Activated CD8-positive, alpha-beta memory T cell treated with anti-CD3 and anti-CD28 coated beads for 36 hours (primary cell): Measurements from ENCODE around the gene PBX1. TPM values are rescaled to one million over a fixed set of nuclear protein-coding genes. Genes with fewer than 3 reads are reported as not detected.
"Not testable (repeated sequence)": the region's sequence is repeated elsewhere in the genome, so short reads cannot be mapped to it uniquely, and the experiment has no call there.

Source experiments
- CTCF ChIA-PET: fragments of 350-600 bp; sonication (Branson Sonifier 250); formaldehyde crosslinking; loops from one replicate; lab custom pipeline; 2021; ENCODE audit warnings: antibody characterized with exemption; lab: Charles Lee
- POLR2A ChIA-PET: fragments of 350-600 bp; sonication (Branson Sonifier 250); formaldehyde crosslinking; loops from one replicate; lab custom pipeline; 2021; ENCODE audit warnings: antibody characterized with exemption; lab: Charles Lee
- total RNA-seq, 2 experiments: library from RNA; stranded (reverse); gene quantifications; one replicate each; pipeline ENCODE4 v1.2.3, GENCODE V29; 2021

The PBX1 gene
- total RNA-seq, 2 experiments from 2014 or later, result not detected

DNA sequence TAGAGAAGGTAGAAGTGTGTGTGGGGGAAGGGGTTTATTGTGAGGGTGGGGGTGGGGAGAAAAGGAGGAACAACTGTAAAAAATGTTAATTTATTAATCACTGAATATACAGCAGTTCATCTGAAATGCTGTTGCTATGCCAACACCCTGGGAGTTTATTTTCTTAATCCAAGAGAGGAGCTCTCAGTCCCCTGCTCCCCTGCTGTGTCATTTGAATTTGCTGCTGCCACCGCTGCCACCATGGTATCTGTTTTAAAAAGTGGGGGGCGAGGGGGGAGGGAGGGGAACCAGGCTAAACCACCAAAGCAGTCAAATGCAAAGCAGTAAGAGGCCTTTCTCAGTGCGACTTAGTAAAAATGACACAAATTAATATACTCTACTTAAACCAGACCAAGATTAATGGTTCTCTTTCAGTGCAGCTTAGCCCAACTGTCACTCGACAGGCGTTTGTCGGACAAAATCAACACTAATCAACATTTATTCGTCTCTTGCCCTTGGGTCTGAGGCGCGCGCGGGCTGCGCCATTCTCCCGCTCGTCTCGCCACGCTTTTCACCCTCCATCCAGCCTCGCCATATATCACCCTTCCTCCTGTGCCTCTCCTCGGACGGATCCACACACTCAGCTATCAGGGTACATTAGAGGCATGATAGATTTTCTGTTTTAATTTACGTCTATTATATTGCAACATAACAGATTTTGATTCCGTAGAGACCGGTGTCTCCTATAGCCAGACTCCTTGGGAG, 76.2 kb downstream of the PBX1 start:
- ChIA-PET CTCF (no interaction called here), POLR2A (no interaction called here)

DNA sequence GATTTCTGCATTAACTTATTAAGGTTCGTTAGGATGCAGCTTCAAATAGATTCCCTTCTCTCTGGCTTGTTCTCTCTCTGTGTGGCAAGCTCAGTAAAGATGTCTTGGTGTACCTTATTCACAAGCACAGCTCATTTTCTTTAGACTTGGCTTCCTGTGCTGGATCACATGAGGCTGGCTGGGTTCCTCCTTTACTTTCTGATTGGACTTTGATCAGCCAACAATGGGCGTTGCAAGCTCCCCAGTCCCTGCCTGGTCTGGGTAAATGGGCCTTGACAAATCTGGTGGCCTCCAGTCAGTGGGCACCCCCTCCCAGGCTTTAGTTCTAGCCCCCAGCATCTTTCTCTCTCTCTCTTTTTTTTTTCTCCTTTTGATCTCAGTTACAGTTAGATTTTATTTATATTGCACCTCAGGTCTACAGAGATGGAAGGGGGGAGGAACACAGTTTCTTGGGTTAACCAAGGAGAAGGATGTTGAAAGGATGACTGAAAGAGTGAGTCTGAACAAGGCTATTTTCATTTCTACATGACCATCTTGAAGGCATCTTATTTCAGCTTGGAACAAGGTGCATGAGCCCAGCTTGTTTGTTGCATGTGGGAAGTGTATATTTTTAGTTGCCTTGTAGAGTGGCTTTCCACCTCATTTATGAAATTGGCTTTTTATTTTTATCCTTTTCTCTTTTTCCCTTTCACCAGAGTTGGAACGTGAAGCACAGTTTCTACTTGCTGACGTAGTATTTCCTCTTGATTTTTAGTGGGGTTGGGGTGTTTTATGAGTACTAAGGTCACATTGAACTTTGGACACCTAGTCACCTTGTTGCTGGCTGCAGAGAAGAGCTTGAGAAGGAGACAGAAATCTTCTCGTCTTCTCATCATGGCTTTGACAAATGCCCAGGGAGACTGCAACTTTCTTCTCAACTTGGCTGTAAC, 77.1 kb downstream of the PBX1 start:
- ChIA-PET POLR2A (no interaction called here), CTCF (no interaction called here)

GRCh38 chr1:164636757-164637156, 77.8 kb downstream of the PBX1 start:
- ChIA-PET CTCF (no interaction called here), POLR2A (no interaction called here)

DNA sequence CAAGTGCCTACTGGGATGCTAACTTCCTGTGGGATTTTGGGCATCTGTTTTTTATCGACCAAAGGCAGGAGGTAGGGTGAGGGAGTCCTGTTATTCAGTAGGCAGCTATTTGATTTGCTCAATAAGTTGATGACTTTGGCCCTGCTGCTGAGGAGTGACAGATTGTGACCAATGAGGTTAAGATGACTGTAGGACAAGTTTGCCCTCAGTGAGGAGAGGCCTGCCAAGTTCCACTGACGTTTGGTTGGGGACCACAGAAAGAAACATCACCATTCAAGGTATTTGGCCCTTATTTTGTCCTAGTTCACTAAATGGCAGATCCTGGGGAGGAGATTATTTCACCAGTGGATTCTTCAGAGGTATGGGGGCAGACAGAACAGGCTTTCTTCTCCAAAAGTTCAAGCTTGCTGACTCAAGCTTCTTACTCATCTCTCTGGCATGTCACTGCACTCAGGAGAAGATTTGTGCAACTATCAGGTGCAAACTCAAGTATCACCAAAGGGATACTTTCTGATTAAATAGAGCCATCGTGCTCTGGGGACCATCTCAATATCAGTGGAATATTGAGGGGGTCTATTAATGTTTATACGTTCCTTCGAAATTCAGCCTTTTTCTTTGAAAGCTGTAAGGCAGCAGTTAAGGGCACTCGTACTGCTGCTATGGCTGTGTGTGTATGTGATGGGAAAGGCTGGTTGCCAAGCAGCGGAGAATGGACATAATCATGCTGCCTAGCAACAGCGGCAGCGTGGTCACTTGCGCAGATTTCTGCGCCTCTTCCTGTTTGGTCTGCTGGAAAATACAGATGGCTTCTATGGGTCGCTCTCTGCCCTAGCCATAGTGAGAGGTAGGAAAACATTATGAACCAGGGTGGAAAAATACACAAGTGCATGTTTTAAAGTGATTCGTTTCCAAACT, 78.7 kb downstream of the PBX1 start:
- CTCF ChIA-PET, result no interaction called here
- POLR2A ChIA-PET, result no interaction called here

GRCh38 chr1:164638492-164639202, 79.7 kb downstream of the PBX1 start:
- CTCF ChIA-PET, result no interaction called here
- POLR2A ChIA-PET, result no interaction called here

DNA sequence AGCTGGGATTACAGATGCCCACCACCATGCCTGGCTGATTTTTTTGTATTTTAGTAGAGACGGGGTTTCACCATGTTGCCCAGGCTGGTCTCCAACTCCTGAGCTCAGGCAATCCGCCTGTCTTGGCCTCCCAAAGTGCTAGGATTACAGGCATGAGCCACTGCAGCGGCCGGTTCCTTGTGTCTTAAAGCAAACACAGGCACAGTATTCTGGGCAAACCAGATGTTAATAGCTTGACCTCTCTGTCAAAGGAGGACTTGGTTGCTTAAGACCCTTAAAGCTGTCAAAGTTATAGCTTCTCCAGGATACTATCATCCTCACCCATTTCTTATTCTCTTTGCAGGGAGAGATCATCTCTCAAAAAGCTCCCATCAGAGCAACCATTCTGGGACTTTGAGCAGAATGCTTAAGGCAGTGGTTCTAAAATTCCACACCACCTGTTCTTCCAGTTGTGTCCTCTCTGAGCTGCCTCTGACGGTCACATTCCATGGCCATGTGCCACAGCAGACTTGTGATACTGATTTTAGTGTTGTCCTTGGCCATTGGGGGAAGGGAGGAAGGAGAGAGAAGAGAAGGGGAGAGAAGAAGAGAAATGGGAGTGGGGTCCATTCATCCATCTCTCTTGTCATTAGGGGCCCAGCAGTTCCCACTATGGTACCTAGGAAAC, 81.8 kb downstream of the PBX1 start:
- POLR2A ChIA-PET, result no interaction called here
- CTCF ChIA-PET, result interaction anchor here (0.6 kb wide), 1 partner anchor 126 kb away, joined by 3 read pairs; no protein-coding TSS in a partner anchor

- ChIA-PET POLR2A (no interaction called here), CTCF (no interaction called here)
Observed at GRCh38 chr1:164641353-164641730, 82.4 kb downstream of the PBX1 start.

- POLR2A ChIA-PET, result no interaction called here
- CTCF ChIA-PET, result no interaction called here
Observed at GRCh38 chr1:164643018-164643417, 84.0 kb downstream of the PBX1 start.

GRCh38 chr1:164644268-164644667, 85.3 kb downstream of the PBX1 start:
- ChIA-PET POLR2A (no interaction called here), CTCF (no interaction called here)

DNA sequence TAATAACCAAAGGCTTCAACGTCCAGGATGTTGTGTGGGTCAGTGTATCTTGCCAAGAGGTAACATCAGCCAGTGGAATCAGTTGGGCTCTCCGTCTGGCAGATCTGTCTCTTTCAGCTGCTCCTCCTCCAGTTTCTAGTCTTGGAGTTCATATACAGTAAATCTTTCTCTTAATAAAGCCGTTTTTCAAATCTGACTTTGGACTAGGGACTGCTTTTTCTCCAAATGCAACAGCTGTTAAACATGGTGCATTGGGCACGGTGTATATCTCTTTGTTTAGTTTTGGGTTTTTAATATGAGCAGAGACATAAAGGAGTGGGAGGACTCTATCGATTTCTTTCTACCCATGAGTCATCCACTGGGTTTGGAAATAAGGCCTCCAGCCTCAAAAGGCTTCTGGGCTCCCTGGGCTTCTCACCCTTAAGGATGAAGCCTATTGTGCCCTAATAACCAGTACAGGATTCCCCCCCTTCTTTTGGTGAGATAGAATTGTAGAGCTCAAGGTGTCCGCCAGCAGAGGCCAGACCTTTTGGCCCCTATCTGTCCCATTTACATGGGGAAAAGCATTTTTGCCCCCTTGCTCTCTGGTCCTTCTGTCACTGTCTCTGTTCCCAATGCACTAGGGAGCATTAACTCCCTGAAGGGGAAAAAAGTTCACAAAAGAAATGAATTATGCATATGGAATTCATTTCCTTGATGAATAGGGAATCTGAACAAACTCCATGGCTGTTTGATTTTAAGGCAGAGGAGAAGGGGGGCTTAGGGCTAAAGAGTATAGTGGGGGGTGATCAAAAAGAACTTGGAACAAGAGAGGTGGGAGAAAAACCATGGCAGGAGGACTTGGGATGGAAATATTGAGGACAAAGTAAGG, 86.0 kb downstream of the PBX1 start:
- ChIA-PET POLR2A (no interaction called here), CTCF (no interaction called here)

- ChIA-PET CTCF (no interaction called here), POLR2A (no interaction called here)
Observed at GRCh38 chr1:164645921-164646320, 86.9 kb downstream of the PBX1 start.

GRCh38 chr1:164647211-164647610, 88.2 kb downstream of the PBX1 start:
- CTCF ChIA-PET, result no interaction called here
- POLR2A ChIA-PET, result interaction anchor here (0.6 kb wide), 1 partner anchor 89 kb away, joined by 4 read pairs; no protein-coding TSS in a partner anchor

DNA sequence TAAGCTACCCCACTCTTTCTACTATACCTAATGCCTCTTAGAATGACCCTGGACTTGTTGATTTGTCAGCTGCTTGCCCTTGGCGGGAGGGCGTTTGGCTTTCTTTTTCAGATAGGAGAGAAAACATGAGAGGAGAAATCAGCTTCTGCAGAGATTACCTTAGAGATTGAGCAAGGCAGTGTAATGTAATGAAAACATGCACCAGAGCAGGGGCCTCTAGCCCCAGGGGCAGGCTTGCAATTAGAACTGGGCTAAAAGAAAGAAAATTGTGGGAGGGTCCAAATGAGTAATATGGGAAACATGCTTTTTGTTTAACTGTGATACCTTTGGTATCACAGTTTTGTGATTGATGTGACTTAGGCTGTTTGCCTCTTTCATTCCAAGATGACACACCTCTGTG, 89.7 kb downstream of the PBX1 start:
- CTCF ChIA-PET, result no interaction called here

GRCh38 chr1:164649146-164649545, 90.2 kb downstream of the PBX1 start:
- ChIA-PET CTCF (no interaction called here), POLR2A (no interaction called here)

More for the DNA sequence above, 89.7 kb downstream of the PBX1 start:
- POLR2A ChIA-PET, result no interaction called here

- POLR2A ChIA-PET, result no interaction called here
- CTCF ChIA-PET, result interaction anchor here (1.3 kb wide), 1 partner anchor 16 kb away, joined by 3 read pairs; no protein-coding TSS in a partner anchor
Observed at GRCh38 chr1:164650531-164650930, 91.5 kb downstream of the PBX1 start.

DNA sequence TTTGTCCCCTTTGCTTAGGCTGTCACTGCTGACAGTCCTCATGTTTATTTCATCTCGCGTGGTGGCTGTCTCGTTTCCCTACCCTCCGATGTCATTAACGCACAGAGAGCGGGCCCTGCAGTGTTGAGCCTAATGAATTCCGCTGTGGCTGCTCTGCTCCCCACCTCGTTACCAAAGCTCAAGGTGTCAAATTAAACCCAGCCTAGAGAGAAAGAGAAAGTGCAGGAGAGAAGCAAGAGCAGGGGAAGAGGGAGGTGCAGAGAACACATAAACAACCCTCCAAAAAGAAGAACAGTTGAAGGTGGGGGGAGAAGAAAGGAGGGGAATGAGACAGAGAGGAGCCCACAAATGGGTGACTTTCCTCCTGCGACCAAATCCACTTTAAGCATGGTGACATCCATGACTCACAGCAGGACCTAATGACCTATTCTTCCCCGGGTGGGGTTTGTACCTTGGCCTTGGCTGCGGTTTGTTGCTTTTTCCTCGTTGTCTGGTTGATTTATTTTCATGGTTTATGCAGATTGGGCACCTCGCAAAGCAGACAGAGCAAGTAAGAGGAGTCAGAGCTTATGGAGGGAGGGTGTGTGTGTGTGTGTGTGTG, 92.5 kb downstream of the PBX1 start:
- ChIA-PET POLR2A (interaction anchor here (0.7 kb wide), 1 partner anchor 1257 kb away, joined by 7 read pairs; no protein-coding TSS in a partner anchor), CTCF (interaction anchor here (1.3 kb wide), 1 partner anchor 17 kb away, joined by 3 read pairs; no protein-coding TSS in a partner anchor)

GRCh38 chr1:164652969-164653368, 94.0 kb downstream of the PBX1 start:
- POLR2A ChIA-PET, CTCF ChIA-PET: not testable (repeated sequence)
